GM12874 (cell line): Measurements from ENCODE around the gene CYP11A1.

Source experiments
- CTCF ChIP-seq: IDR thresholded peaks from 2 replicates; pipeline ENCODE4 v1.5.1; 2011; ENCODE audit warnings: low read depth, mild to moderate bottlenecking, control low read depth, low read length, moderate library complexity; ENCODE audit not compliant: insufficient read depth

CYP11A1 gene

GRCh38 chr15:74373731-74374647 is 6.5 kb upstream of the CYP11A1 start:
- TF ChIP-seq CTCF = peak; percentile 86

GRCh38 chr15:74373056-74373650 is 5.7 kb upstream of the CYP11A1 start:
- TF ChIP-seq CTCF = no peak

- TF ChIP-seq CTCF = no peak
Observed at GRCh38 chr15:74370471-74370870, 3.0 kb upstream of the CYP11A1 start.

DNA sequence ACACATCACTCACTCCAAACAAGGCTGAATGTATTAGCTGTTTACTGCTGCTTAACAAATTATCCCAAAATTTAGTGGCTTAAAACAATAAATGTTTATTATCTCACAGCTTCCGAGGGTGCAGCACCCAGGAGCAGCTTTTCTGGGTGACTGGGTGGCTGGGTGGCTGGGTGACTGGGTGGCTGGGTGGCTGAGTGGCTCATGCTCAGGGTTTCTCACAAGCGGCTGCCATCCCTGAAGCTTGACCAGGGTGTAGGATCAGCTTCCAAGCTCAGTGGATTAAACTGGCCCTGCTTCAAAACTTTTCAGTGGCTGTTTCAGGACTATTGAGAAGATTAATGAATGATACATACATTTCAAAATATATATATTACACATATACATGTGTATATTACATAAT is 2.3 kb upstream of the CYP11A1 start:
- TF ChIP-seq CTCF = no peak

DNA sequence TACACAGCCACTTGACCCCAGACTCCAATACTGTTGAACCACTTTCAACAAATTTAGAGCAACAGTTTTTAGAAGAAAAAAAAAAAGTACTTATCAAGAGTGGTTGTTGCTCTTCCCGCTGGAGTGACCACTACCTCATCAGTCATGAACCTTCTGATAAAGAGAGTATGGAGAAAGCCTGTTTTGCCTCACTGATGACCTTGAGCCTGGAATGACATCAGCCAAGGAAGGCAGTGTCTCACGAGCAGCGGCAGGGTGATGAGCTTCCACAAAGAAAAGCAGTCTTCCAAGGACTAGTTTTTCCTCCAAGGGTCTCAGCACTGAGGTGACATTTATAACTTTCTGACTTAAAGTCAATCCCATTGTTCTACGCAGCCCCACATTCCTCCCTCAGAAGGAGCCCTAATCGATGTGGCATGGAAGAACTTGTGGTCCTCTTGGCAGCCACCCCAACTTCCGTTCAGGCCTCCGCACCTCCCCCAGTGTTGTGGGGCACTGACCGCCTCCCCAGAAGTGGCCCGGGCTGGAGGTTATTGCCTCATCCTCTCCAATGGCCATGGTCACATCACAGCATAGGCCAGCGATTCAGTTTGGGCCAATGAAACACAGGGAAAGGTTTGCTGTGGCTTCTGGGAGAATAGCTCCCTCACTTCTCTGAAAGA is 1.8 kb upstream of the CYP11A1 start:
- no peak for TF ChIP-seq CTCF

GRCh38 chr15:74368121-74368520 is 675 bp upstream of the CYP11A1 start:
- no peak for TF ChIP-seq CTCF
